ENCODE results near the gene ECD.

The ECD gene

GRCh38 chr10:73093922-73094850 is 73.6 kb downstream of the ECD start:
- TF ChIP-seq CTCF (conservative IDR thresholded peaks at IDR 0.05; ENCODE audit: low read depth, low read length), result no peak
- H3K4me3 ChIP-seq (ENCODE audit: low read length), result peak overlapping the region; percentile 93
- DNase-seq (ENCODE audit: low read depth), result no peak

GRCh38 chr10:73092830-73093229 is 75.0 kb downstream of the ECD start:
- no peak for DNase-seq (ENCODE audit: low read depth)
- no peak for TF ChIP-seq CTCF (conservative IDR thresholded peaks at IDR 0.05; ENCODE audit: low read depth, low read length)
- H3K4me3 ChIP-seq (ENCODE audit: low read length), result no peak overlapping the region

GRCh38 chr10:73088304-73088703 is 79.5 kb downstream of the ECD start:
- H3K4me3 ChIP-seq (ENCODE audit: low read length), result no peak overlapping the region
- no peak for DNase-seq (ENCODE audit: low read depth)
- TF ChIP-seq CTCF (conservative IDR thresholded peaks at IDR 0.05; ENCODE audit: low read depth, low read length), result no peak

GRCh38 chr10:73086816-73087215 is 81.0 kb downstream of the ECD start:
- no peak for DNase-seq (ENCODE audit: low read depth)
- no peak overlapping the region for H3K4me3 ChIP-seq (ENCODE audit: low read length)
- no peak for TF ChIP-seq CTCF (conservative IDR thresholded peaks at IDR 0.05; ENCODE audit: low read depth, low read length)

- no peak for TF ChIP-seq CTCF (conservative IDR thresholded peaks at IDR 0.05; ENCODE audit: low read depth, low read length)
- DNase-seq (ENCODE audit: low read depth), result no peak
- H3K4me3 ChIP-seq (ENCODE audit: low read length), result no peak overlapping the region
These were observed 83.6 kb downstream of the ECD start for GRCh38 chr10:73084209-73084608.

Measured in retinal pigment epithelial cell (primary cell).